Smooth muscle cell (in vitro differentiated cells): ENCODE measurements around the gene C6orf136. TPM values are rescaled to one million over a fixed set of nuclear protein-coding genes. Genes with fewer than 3 reads are reported as not detected.
A peak's percentile ranks its signal among the peaks of the same experiment; 100 is the strongest.

ENCODE experiments used
- DNase-seq: peaks from one replicate; lab custom pipeline; 2025; ENCODE audit not compliant: unreplicated experiment; lab: John Stamatoyannopoulos, UW
- H2AFZ ChIP-seq: fragments of 200-600 bp; sonication (generic); 2 replicates; pipeline ENCODE4 v1.6.0; 2016; ENCODE audit warnings: antibody characterized with exemption, low read depth, mild to moderate bottlenecking
- H3F3A ChIP-seq: fragments of 200-600 bp; sonication (generic); 2 replicates; pipeline ENCODE4 v1.6.0; 2017; ENCODE audit warnings: antibody characterized with exemption, low read depth
- H3K27ac ChIP-seq: fragments of 200-600 bp; sonication (generic); 2 replicates; pipeline ENCODE4 v1.5.1; 2016; ENCODE audit warnings: low read depth, mild to moderate bottlenecking
- H3K27me3 ChIP-seq: fragments of 200-600 bp; sonication (generic); 2 replicates; pipeline ENCODE4 v1.6.1; 2016; ENCODE audit warnings: low read depth, mild to moderate bottlenecking
- H3K36me3 ChIP-seq: fragments of 200-600 bp; sonication (generic); 2 replicates; pipeline ENCODE4 v1.5.1; 2016; ENCODE audit warnings: low read depth
- H3K4me1 ChIP-seq: fragments of 200-600 bp; sonication (generic); 2 replicates; pipeline ENCODE4 v1.5.1; 2016; ENCODE audit warnings: low read depth
- H3K4me2 ChIP-seq: fragments of 200-600 bp; sonication (generic); 2 replicates; pipeline ENCODE4 v1.6.0; 2016; ENCODE audit warnings: mild to moderate bottlenecking
- H3K4me3 ChIP-seq: fragments of 200-600 bp; sonication (generic); 2 replicates; pipeline ENCODE4 v1.5.1; 2016; ENCODE audit warnings: mild to moderate bottlenecking
- H3K79me2 ChIP-seq: fragments of 200-600 bp; sonication (generic); 2 replicates; pipeline ENCODE4 v1.6.0; 2016; ENCODE audit warnings: low read depth, mild to moderate bottlenecking
- H3K9ac ChIP-seq: fragments of 200-600 bp; sonication (generic); 2 replicates; pipeline ENCODE4 v1.6.0; 2016; ENCODE audit warnings: low read depth
- H3K9me3 ChIP-seq: fragments of 200-600 bp; sonication (generic); replicated peaks from 2 replicates; pipeline ENCODE4 v1.5.1; 2016; ENCODE audit warnings: low read depth
- H4K20me1 ChIP-seq: fragments of 200-600 bp; sonication (generic); 2 replicates; pipeline ENCODE4 v1.6.0; 2016; ENCODE audit warnings: low read depth
- CTCF ChIP-seq: fragments of 200-600 bp; sonication (generic); IDR thresholded peaks from 2 replicates; pipeline ENCODE4 v1.5.1; 2017; ENCODE audit warnings: borderline replicate concordance, mild to moderate bottlenecking, antibody characterized with exemption; ENCODE audit not compliant: insufficient read depth, poor library complexity, severe bottlenecking
- WGBS: methylation state at CpG from one replicate; pipeline ENCODE4 v1.1.7; 2016; ENCODE audit warnings: low lambda C conversion rate; 5-methylcytosine and 5-hydroxymethylcytosine counted together
- polyA plus RNA-seq: library from polyadenylated mRNA; unstranded; fragments of >200 nt; fragmentation: Nextera tagmentation; extraction: Ambion mirVana; gene quantifications from 2 replicates; pipeline ENCODE4 v1.2.1, GENCODE V29; 2016
- total RNA-seq: library from RNA; depleted of rRNA; stranded (reverse); fragments of >200 nt; gene quantifications from 2 replicates; pipeline ENCODE4 v1.2.3, GENCODE V29; 2014

C6orf136 gene
- total and polyA plus RNA-seq, 2 experiments from 2014 or later, result 1.8 to 5.3 TPM

GRCh38 chr6:30644769-30645168 lies 2.2 kb upstream of the C6orf136 start:
- no peaks in the 10 kb centered on the region for H3K79me2 ChIP-seq

GRCh38 chr6:30645989-30646388 lies 944 bp upstream of the C6orf136 start:
- H3K9me3 ChIP-seq, result no peaks in the 10 kb centered on the region
- WGBS, result 86% methylated on average over 1 of the region's 1 CpG
- H3K36me3 ChIP-seq, result no peaks in the 10 kb centered on the region
- no peak overlapping the region for H3K9ac ChIP-seq
- H3K27ac ChIP-seq, result peak overlapping the region; percentile 44
- no peak overlapping the region for H2AFZ ChIP-seq
- peaks cover 7% of the 10 kb centered on the region for H3K4me1 ChIP-seq
- H3K4me2 ChIP-seq, result no peak overlapping the region
- TF ChIP-seq CTCF, result no peak
- no peaks in the 10 kb centered on the region for H4K20me1 ChIP-seq
- no peaks in the 10 kb centered on the region for H3K27me3 ChIP-seq
- H3F3A ChIP-seq, result no peaks in the 10 kb centered on the region
- H3K79me2 ChIP-seq, result no peaks in the 10 kb centered on the region
- no peak for DNase-seq
- peak overlapping the region; percentile 93 for H3K4me3 ChIP-seq

More at GRCh38 chr6:30644769-30645168, 2.2 kb upstream of the C6orf136 start:
- Histone ChIP-seq H3K4me2 (no peak overlapping the region), H3K9me3 (no peaks in the 10 kb centered on the region), H3K27me3 (no peaks in the 10 kb centered on the region), H3K36me3 (no peaks in the 10 kb centered on the region), H3K4me3 (no peak overlapping the region), H3K9ac (no peak overlapping the region), H4K20me1 (no peaks in the 10 kb centered on the region), H3K4me1 (peaks cover 7% of the 10 kb centered on the region), H3K27ac (no peak overlapping the region), H3F3A (no peaks in the 10 kb centered on the region), H2AFZ (no peak overlapping the region)
- no peak for TF ChIP-seq CTCF
- DNase-seq, result no peak
- 92% methylated on average over 5 of the region's 5 CpGs for WGBS

- DNase-seq, result peak; percentile 51
- Histone ChIP-seq H3K36me3 (peaks cover 4% of the 10 kb centered on the region), H3K4me2 (peak overlapping the region; percentile 96), H3K79me2 (no peaks in the 10 kb centered on the region), H3K4me1 (peaks cover 7% of the 10 kb centered on the region), H3K9me3 (no peaks in the 10 kb centered on the region), H3K27me3 (no peaks in the 10 kb centered on the region), H3K4me3 (peak overlapping the region; percentile 93), H2AFZ (peak overlapping the region; percentile 88), H4K20me1 (no peaks in the 10 kb centered on the region), H3K27ac (peak overlapping the region; percentile 40), H3K9ac (peak overlapping the region; percentile 78), H3F3A (no peaks in the 10 kb centered on the region)
- WGBS, result 1% methylated on average over 76 of the region's 78 CpGs
- no peak for TF ChIP-seq CTCF
Measured at GRCh38 chr6:30647242-30648116, 546 bp downstream of the C6orf136 start.
